ENCODE data around the gene JMJD1C. TPM values are rescaled to one million over a fixed set of nuclear protein-coding genes. Genes with fewer than 3 reads are reported as not detected.

The JMJD1C gene
- total RNA-seq, 2 experiments from 2014 or later = 389 to 399 TPM

DNA sequence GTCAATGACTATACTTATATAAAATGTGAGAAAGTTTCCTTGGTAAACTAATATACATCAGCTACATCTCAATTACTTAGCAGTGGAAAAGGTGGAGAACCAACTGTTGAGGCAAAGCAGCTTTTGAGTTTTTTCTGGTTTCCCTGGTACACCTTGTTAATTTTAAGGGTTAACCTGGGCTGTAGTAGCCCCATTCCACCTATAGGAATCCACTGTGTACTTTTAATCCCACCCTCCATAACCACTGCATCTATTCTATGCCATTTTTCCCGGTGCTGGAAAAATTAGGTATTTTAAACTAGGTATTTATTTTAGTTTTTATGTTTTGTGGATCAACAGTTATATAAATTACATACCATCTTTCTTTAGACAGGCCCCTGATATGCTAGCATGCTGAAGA, 290.2 kb downstream of the JMJD1C start:
- ATAC-seq (ENCODE audit: poor library complexity) = peak; percentile 23
- H3K27me3 Mint-ChIP-seq = no peaks in the 10 kb centered on the region
- CTCF ChIA-PET = no interaction called here
- Histone ChIP-seq H3K9me3 (ENCODE audit: control insufficient read depth in 1 of 2, insufficient read depth in 1 of 2, low read length in 2 of 2) (no peaks in the 10 kb centered on the region), H3K27ac (ENCODE audit: low read depth in 1 of 2, low read length in 2 of 2) (no peak overlapping the region), H3K4me1 (ENCODE audit: insufficient read depth, low read length) (no peaks in the 10 kb centered on the region), H3K36me3 (ENCODE audit: insufficient read depth, low read length) (peaks cover 72% of the 10 kb centered on the region), H3K27me3 (ENCODE audit: control insufficient read depth in 1 of 2, insufficient read depth in 2 of 2, low read length in 2 of 2) (no peaks in the 10 kb centered on the region), H3K4me3 (ENCODE audit: low read length) (no peak overlapping the region)
- peaks cover 21% of the 10 kb centered on the region for H3K4me1 Mint-ChIP-seq (ENCODE audit: low read depth)
- DNase-seq = no peak
- intact Hi-C loops (cut with DNase I, micrococcal nuclease) = no loop called here
- TF ChIP-seq, protein P1, sequence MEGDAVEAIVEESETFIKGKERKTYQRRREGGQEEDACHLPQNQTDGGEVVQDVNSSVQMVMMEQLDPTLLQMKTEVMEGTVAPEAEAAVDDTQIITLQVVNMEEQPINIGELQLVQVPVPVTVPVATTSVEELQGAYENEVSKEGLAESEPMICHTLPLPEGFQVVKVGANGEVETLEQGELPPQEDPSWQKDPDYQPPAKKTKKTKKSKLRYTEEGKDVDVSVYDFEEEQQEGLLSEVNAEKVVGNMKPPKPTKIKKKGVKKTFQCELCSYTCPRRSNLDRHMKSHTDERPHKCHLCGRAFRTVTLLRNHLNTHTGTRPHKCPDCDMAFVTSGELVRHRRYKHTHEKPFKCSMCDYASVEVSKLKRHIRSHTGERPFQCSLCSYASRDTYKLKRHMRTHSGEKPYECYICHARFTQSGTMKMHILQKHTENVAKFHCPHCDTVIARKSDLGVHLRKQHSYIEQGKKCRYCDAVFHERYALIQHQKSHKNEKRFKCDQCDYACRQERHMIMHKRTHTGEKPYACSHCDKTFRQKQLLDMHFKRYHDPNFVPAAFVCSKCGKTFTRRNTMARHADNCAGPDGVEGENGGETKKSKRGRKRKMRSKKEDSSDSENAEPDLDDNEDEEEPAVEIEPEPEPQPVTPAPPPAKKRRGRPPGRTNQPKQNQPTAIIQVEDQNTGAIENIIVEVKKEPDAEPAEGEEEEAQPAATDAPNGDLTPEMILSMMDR (IDR thresholded peaks at IDR 0.05) = no peak
- POLR2A ChIA-PET = interaction anchor here (1.4 kb wide), 1 partner anchor 9 kb away, joined by 5 read pairs; no protein-coding TSS in a partner anchor
- no peak overlapping the region for H3K4me3 Mint-ChIP-seq
- no peak overlapping the region for H3K27ac Mint-ChIP-seq
- H3K36me3 Mint-ChIP-seq (ENCODE audit: low read depth) = peaks cover 91% of the 10 kb centered on the region
- no peaks in the 10 kb centered on the region for H3K9me3 Mint-ChIP-seq

GRCh38 chr10:63173468-63174232, 292.1 kb downstream of the JMJD1C start:
- Histone ChIP-seq H3K9me3 (ENCODE audit: control insufficient read depth in 1 of 2, insufficient read depth in 1 of 2, low read length in 2 of 2) (no peaks in the 10 kb centered on the region), H3K4me1 (ENCODE audit: insufficient read depth, low read length) (no peaks in the 10 kb centered on the region), H3K36me3 (ENCODE audit: insufficient read depth, low read length) (peaks cover 78% of the 10 kb centered on the region), H3K27me3 (ENCODE audit: control insufficient read depth in 1 of 2, insufficient read depth in 2 of 2, low read length in 2 of 2) (no peaks in the 10 kb centered on the region), H3K4me3 (ENCODE audit: low read length) (no peak overlapping the region), H3K27ac (ENCODE audit: low read depth in 1 of 2, low read length in 2 of 2) (no peak overlapping the region)
- intact Hi-C loops (cut with DNase I, micrococcal nuclease) = no loop called here
- H3K27me3 Mint-ChIP-seq = no peaks in the 10 kb centered on the region
- H3K9me3 Mint-ChIP-seq = no peaks in the 10 kb centered on the region
- no peak overlapping the region for H3K4me3 Mint-ChIP-seq
- DNase-seq (peak in 1 of 14 experiments; percentile 23), ATAC-seq (ENCODE audit: poor library complexity) (no peak)
- H3K36me3 Mint-ChIP-seq (ENCODE audit: low read depth) = peaks cover 99% of the 10 kb centered on the region
- H3K4me1 Mint-ChIP-seq (ENCODE audit: low read depth) = peaks cover 27% of the 10 kb centered on the region
- TF ChIP-seq, protein P1 (IDR thresholded peaks at IDR 0.05) = no peak
- peak overlapping the region; percentile 62 for H3K27ac Mint-ChIP-seq
- ChIA-PET POLR2A (interaction anchor here (0.7 to 1.2 kb wide), 2 partner anchors 13 to 55 kb away, joined by 3 to 4 read pairs; no protein-coding TSS in a partner anchor), CTCF (interaction anchor here (1.0 kb wide), 1 partner anchor 51 kb away, joined by 3 read pairs; no protein-coding TSS in a partner anchor)

DNA sequence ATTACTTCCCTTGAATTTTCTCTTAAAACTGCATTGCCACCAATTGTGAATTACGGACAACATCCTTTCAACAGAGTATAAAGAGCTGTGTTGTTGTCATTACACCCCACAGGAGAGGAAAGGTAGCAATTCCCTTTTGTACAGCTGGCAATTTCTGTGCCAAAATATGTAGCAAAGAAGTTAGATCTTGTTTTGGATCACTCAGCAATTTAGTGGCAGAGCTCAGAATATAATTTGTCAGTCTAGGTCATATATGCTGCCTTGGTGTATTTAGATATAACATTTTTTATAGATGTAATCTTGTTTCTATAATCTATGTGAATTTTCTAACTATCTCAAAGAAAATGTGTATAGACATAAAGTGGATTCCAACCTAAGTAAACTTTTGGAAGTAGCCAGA, 293.9 kb downstream of the JMJD1C start:
- TF ChIP-seq, protein P1 (IDR thresholded peaks at IDR 0.05) = no peak
- H3K4me1 Mint-ChIP-seq (ENCODE audit: low read depth) = peaks cover 22% of the 10 kb centered on the region
- Histone ChIP-seq H3K4me1 (ENCODE audit: insufficient read depth, low read length) (no peaks in the 10 kb centered on the region), H3K36me3 (ENCODE audit: insufficient read depth, low read length) (peaks cover 69% of the 10 kb centered on the region), H3K4me3 (ENCODE audit: low read length) (no peak overlapping the region), H3K27ac (ENCODE audit: low read depth in 1 of 2, low read length in 2 of 2) (no peak overlapping the region), H3K9me3 (ENCODE audit: control insufficient read depth in 1 of 2, insufficient read depth in 1 of 2, low read length in 2 of 2) (no peaks in the 10 kb centered on the region), H3K27me3 (ENCODE audit: control insufficient read depth in 1 of 2, insufficient read depth in 2 of 2, low read length in 2 of 2) (no peaks in the 10 kb centered on the region)
- CTCF ChIA-PET = no interaction called here
- DNase-seq (no peak), ATAC-seq (ENCODE audit: poor library complexity) (no peak)
- intact Hi-C loops (cut with DNase I, micrococcal nuclease) = no loop called here
- peaks cover 93% of the 10 kb centered on the region for H3K36me3 Mint-ChIP-seq (ENCODE audit: low read depth)
- peak overlapping the region; percentile 62 for H3K27ac Mint-ChIP-seq
- H3K27me3 Mint-ChIP-seq = no peaks in the 10 kb centered on the region
- no peaks in the 10 kb centered on the region for H3K9me3 Mint-ChIP-seq
- POLR2A ChIA-PET = no interaction called here
- H3K4me3 Mint-ChIP-seq = no peak overlapping the region

All from CD4-positive, alpha-beta T cell (primary cell).